ENCODE measurements around the gene WAPL. TPM values are rescaled to one million over a fixed set of nuclear protein-coding genes. Genes with fewer than 3 reads are reported as not detected.

The WAPL gene
- total and polyA plus RNA-seq, 2 of the 13 experiments (the other 11 are each of a cell fraction or from before 2014, with no cell fraction given) = 13.2 to 43.5 TPM

- TF ChIP-seq ZNF142 (CRISPR knock-in tag; IDR thresholded peaks at IDR 0.05) (peak; percentile 95), ZNF512B (CRISPR knock-in tag; IDR thresholded peaks at IDR 0.05; ENCODE audit: borderline replicate concordance) (no peak), ZNF207 (IDR thresholded peaks at IDR 0.05; ENCODE audit: borderline replicate concordance) (no peak), KAT8 (CRISPR knock-in tag; IDR thresholded peaks at IDR 0.05) (peak; percentile 70), KDM1A (CRISPR knock-in tag; IDR thresholded peaks at IDR 0.05) (no peak), MAFF (IDR thresholded peaks at IDR 0.05; ENCODE audit: low read depth, low read length) (no peak), ZNF24 (IDR thresholded peaks at IDR 0.05) (peak; percentile 71), PCBP2 (optimal IDR thresholded peaks at IDR 0.05; ENCODE audit: low read depth, low read length, poor library complexity, severe bottlenecking) (no peak), BRF2 (CRISPR knock-in tag; IDR thresholded peaks at IDR 0.05) (peak; percentile 83; the same call in 1 of the 2 replicates), NCOR1 (IDR thresholded peaks at IDR 0.05; ENCODE audit: borderline replicate concordance, low read length) (0 out of 2 replicates have a peak, but pooled peaks have one; percentile 11), ZSCAN25 (CRISPR knock-in tag; IDR thresholded peaks at IDR 0.05) (peak; percentile 81), THRA (CRISPR knock-in tag; IDR thresholded peaks at IDR 0.05; ENCODE audit: borderline replicate concordance) (peak; percentile 33; the same call in 1 of the 2 replicates), ZNF138 (CRISPR knock-in tag; IDR thresholded peaks at IDR 0.05; ENCODE audit: low read depth) (no peak), ZNF576 (CRISPR knock-in tag; IDR thresholded peaks at IDR 0.05) (peak; percentile 95; the same call in 1 of the 2 replicates)
Observed at GRCh38 chr10:86399879-86400704, 121.5 kb downstream of the WAPL start (continued).
